Measurements from ENCODE around the gene MBD6.
"Not testable (repeated sequence)": the region's sequence is repeated elsewhere in the genome, so short reads cannot be mapped to it uniquely, and the experiment has no call there.

The MBD6 gene

DNA sequence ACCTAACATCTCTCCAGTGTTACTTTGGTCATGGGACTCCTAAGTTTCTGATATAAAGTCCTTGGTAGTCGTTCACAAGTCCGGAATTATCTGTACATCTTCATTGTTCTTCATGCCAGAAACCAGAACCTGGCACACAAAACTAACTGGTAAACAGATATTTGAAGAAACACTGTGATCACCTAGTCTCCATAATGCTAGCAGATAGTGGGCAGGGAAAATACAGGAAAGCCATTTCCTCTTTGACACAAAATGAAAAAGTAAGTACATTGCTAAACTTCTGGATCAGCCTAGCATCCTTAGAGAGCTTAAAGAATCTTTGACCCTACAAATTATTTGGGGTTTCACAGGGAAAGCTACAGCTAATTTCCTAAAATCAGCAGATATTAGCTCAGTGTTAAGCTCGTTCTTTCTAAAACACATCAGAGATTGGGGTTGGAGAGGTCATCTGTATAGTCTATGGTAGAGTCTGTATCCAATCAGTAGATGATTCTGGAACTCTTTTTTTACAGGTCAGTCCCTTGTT, 7.2 kb upstream of the MBD6 start:
- no peak for DNase-seq (ENCODE audit: low read depth)

DNA sequence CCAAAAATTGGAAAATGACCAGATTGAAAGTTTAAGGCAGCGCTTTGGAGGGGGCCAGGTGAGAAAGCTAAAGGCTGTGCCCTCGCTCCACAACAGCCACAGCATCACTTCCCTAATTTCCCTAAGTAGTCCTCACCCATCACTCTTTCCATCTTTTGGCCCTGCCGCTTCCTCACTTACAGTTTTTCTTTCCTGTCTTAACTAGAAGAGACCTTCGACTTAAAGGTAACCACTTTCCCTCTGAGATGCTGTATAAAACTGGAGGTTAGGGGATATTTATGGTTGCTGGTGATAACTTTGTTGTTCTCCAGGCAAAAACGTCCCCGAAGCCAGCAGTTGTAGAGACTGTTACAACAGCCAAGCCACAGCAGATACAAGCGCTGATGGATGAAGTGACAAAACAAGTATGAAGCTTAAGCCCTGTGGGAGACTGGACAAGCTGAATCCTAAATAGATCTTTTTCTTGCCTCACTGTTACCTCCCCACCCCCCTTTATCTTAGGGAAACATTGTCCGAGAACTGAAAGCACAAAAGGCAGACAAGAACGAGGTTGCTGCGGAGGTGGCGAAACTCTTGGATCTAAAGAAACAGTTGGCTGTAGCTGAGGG, 6.6 kb upstream of the MBD6 start:
- no peak for DNase-seq (ENCODE audit: low read depth)

DNA sequence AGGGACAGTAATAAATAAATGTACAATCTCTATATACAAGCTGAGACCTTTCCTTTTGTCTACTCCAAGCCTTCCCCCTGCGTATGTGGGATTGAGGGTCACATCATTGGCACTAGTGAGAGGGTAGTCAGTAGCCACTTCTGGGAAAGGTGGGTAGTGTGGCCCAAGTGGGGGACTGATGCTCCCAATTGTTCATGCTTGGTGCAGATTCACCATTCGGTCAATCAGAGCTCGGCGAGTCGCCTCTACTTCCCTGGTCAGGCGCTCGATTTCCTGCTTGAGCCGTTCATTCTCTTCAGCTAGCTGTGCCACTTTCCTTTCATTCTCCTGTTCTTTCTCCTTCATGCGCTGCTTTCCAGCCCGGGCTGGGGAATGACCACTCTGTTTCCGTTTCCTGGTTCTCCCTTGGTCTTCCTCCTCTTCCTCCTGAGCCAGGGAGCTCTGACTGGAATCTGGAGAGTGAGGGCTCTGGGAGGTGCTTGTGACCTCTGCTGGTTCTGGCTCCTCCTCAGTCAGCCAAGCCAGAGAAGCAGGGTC, 5.9 kb upstream of the MBD6 start:
- no peak for DNase-seq (ENCODE audit: low read depth)

DNA sequence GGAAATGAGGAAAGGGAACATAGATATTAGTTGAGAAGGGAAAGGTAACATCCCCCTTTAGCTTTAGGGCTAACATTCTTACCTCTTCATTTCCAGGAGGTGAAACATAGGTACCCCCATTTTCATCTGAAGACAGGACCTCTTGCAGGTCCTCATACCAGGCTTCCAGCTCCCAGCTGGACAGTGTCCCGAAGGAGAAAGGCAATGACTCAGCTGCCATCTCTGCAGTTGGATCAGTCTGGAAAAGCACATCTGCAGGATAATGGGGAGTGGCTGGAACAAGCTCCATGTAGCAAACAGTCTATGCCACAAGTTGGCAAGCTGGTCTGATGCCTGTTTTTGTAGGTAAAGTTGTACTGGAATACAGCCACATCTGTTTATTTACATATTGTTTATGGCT, 5.4 kb upstream of the MBD6 start:
- no peak for DNase-seq (ENCODE audit: low read depth)

DNA sequence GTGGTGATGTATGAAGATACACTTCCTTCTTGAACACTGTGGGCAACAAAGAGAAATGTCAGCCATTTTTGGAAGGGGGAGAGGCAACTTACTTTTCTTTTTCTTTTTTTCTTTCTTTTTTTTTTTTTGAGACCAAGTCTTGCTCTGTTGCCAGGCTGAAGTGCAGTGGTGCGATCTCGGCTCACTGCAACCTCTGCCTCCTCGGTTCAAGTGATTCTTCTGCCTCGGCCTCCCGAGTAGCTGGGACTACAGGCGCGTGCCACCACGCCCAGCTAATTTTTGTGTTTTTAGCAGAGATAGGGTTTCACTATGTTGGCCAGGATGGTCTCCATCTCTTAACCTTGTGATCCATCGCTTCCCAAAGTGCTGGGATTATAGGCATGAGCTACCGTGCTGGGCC, 4.9 kb upstream of the MBD6 start:
- not testable (repeated sequence) for DNase-seq (ENCODE audit: low read depth)

DNA sequence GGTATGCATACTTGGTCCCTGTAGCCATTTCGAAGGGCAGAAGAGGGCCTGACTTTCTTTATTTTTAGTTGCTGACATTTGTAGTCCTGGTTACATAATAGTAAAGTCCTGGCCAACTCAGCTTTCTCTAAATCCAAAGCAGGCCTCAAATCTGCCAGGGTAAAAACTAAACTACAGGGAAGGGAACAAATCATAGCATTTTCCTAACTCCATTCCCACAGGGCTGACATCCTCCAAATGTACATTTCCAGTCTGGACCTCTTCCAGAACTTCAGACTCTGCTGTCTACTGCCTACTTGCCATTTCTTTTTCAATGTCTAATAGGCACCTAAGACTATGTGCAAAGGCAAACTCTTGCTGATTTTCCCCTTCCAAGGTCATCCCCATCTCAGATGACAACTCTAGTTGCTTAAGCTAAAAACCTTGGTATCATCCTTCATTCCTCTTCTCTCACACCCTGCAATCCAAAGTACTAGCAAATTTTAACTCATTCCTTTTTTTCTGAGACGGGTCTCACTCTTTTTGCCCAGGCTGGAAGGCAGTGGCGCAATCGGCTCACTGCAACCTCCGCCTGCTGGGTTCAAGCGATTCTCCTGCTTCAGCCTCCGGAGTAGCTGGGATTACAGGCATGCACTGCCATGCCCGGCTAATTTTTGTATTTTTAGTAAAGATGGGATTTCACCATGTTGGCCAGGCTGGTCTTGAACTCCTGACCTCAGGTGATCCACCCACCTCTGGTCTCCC, 4.3 kb upstream of the MBD6 start:
- no peak for DNase-seq (ENCODE audit: low read depth)

DNA sequence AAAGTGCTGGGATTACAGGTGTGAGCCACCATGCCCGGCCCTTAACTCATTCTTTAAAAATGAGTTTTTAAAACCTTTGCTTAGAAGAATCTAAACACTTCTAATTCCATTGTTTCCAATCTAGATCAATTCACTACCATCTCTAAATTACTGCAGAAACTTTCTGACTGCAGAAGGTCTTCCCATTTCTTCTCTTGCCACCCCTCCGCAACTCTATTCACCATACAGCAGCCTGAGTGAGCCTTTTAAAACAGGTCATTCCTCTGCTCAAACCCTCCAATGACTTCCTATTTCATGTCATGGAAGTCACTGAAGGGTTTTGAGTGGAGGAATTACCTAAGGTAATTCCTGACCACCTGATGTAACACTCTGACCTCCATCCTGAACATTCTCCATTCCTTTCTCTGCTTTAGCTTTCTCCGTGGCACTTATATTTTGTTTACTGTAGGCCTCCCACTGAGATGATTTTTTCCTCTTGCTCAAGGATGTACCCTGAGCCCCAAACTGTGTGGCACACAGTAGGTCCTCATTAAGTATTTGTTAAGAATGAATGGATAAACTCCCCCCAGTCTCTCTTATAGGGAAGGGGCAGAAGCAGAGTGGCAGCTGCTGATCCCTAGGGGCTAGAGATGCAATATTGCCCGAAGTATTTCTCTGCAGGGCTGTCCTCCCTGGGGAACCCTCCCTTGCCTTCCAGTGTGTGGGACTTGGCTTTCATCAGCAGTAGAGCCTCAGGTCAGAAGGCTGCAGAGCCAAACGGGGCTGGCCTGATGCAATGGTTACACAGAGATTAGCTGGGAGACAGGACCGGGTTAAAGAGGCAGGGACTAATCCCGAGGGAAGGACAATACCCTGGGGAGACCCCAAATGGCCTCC, 3.5 kb upstream of the MBD6 start:
- no peak for DNase-seq (ENCODE audit: low read depth)

DNA sequence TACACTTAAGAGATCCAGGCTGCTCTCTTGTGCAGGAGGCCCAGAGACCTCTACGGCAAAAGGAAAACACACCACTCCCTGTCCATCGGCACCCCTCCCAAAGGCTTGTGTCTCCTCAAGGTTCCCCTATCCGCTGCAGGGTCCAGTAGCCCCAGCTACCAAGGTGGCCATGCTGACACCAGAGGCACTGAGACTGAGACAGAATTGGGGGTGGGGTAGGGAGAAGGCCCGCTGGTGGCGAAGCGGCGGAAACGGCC, 2.9 kb upstream of the MBD6 start:
- no peak for DNase-seq (ENCODE audit: low read depth)

DNA sequence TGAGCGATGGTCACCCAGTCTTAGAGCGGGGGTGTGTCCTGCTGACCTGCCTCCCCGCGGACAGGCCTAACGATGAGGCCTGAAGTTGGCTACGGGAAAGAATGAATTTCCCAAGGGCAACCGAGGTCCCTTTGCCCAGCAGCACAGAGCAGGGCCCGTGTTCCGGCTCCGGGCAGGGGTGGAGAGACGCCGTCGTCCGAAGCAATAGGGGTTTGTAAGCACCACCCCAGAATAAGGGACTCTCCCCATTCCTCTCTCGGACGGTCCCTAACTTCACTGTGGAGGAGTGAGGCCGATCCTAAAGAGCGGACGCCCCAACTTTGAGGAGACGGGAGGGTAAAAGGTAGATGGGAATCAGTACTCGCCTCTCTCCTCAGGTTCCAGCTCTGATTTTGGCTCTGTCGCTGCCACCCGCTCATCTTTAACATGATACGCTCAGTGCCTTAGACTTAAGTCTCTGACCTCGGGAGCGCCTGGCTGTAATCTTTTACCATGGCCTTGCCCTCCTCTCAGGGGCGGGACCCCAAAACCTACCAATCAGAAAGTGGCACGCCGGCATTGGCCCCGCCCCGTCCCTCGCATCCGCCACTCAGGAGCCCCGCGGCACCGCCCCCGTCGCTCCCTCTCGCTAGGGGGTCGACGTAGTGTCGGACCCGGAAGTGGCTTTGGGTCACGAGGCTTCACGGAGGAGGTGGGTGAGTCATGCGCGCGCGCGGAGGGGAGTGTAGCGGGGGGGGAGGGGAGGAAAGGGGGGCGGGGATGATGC, 2.4 kb upstream of the MBD6 start, which contains the start of gene DDIT3:
TSS of gene DDIT3 (minus strand) at position 462 of the 766 bp plus-strand sequence. CDS start 3,108 bp downstream, outside the sequence.
- DNase-seq (ENCODE audit: low read depth), result peak; percentile 99

DNA sequence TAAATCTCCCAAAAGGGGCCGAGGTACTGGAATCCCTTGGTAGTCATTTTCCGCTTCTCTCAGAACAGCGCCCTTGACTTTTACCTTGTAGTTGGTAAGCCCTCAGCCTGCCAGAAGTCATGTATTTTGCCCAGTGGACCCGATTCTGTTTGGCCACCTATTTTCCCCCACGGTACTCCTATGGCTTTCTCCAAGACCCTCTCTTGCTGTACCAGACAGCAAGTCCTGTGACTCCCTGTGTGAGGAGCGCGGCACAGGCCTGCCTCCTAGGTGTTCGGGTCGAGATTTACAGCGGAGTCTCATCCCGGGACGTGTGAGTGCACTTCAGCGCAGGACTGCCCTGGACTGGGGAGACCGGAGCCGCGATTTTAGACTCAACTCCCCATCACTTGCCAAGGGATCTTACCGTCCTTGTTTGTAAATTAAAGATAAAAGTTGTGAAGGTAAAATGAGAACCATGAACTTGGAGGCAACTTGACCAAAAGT, 1.1 kb upstream of the MBD6 start:
- DNase-seq (ENCODE audit: low read depth), result no peak

DNA sequence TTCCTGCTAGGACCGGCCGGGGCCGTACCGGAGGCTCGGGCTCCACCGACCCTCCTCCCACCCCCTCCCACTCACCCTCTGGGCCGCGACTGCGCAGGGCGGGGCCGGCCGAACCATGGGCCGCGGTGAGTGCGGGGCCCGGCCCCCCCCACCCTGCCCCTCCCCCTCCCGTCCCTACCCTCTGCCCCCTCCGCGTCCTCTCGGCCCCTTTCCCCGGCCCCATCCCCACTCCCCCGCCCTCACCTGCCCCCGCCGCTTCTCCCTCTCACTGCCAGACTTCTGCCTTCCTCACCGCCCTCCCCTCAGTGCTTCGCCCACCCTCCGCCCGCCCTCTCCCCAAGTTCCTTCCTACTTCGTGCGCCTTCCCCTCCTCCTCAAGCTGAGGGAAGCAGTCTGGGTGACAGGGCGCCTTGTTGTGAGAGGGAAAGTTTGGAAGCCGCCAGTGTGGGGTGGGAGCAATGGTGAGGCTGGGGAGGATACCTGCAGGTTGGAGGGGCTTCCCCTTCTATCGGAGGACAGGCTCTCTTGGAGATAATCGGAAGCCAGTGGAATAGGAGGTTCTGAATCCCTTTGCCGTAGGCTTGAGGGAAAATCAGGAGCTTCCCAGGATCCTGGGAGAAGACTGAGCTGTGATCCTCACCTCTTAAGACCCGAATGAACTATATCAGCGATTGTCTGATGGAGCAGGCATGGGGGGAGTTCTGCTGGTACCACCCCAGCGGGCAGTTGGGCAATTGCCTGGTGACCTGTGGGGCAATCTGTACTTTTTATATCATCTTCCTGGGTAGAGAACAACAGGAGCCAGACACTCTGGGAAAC, 472 bp downstream of the MBD6 start:
- DNase-seq (ENCODE audit: low read depth), result no peak

DNA sequence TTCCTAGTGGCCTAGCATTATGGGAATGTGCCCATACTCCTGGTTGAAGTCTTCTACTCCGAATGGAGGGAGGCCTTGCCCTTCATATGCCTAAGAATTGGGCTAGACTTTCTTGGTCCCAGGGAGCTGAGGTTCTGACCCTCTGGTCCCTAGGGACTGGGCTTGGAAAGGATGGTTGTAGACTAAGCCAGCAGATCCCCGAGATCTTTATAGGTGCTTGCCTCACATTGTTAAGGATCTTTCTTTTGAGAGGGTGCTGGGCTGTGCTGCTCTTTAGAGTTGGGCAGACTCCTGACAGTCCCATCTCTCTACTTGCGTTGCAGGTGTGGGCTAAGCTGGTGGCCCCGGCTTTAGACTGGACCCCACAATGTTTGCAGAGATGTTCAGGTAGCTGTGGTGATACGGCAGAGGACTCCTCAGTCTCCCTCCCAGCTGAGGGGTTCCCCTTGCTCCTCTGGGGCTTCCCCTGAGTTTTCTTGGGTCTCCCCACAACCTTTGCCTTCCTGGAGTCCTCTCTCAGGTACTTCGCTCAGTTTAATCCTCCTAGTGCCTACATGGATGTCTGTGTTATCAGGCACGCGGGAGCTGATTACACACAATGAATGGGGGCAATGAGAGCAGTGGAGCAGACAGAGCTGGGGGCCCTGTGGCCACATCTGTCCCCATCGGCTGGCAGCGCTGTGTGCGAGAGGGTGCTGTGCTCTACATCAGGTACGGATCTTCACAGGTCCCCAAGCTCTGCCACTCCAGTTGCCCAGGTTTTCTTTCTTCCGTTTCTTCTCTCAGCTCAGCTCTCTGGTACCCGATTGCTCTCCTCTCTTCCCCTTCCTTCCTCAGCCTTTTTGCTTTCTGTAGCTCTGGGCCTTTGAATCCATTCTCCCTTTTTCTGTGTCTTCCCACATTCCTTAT, 1.3 kb downstream of the MBD6 start:
- no peak for DNase-seq (ENCODE audit: low read depth)

DNA sequence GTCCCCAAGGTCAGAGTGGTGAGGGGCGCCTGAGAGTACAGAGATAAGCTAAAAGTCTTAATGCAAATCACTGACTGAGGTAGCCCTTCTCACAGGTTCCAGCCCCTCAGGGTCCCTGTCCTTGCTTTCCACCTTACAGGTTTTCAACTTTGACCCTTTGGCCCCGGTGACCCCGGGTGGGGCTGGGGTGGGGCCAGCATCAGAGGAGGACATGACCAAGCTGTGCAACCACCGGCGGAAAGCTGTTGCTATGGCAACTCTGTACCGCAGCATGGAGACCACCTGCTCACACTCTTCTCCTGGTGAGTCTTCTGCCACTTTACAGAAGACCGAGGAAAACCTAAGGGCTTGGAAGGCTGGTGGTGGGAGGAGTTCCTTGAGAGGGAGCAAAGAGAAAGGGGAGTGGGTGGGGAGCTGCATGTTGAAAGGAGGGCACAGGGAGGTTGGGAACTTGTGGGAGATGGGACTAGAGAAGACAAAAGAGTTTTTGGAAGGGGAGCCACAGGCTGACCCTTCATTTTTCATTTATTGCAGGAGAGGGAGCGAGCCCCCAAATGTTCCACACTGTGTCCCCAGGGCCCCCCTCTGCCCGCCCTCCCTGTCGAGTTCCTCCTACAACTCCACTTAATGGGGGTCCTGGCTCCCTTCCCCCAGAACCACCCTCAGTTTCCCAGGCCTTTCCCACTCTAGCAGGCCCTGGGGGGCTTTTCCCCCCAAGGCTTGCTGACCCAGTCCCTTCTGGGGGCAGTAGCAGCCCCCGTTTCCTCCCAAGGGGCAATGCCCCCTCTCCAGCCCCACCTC, 2.4 kb downstream of the MBD6 start:
- no peak for DNase-seq (ENCODE audit: low read depth)

DNA sequence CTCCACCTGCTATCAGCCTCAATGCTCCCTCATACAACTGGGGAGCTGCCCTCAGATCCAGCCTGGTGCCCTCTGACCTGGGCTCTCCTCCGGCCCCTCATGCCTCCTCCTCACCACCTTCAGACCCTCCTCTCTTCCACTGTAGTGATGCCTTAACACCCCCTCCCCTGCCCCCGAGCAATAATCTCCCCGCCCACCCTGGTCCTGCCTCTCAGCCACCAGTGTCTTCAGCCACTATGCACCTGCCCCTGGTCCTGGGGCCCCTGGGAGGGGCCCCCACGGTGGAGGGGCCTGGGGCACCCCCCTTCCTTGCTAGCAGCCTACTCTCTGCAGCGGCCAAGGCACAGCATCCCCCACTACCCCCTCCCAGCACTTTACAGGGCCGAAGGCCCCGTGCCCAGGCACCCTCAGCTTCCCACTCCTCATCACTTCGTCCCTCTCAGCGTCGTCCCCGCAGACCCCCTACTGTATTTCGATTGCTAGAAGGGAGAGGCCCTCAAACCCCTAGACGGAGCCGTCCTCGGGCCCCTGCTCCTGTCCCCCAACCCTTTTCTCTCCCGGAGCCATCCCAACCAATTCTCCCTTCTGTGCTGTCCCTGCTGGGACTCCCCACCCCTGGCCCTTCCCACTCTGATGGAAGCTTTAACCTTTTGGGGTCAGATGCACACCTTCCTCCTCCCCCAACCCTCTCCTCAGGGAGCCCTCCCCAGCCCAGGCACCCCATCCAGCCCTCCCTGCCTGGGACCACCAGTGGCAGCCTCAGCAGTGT, 3.2 kb downstream of the MBD6 start:
- DNase-seq (ENCODE audit: low read depth), result no peak

DNA sequence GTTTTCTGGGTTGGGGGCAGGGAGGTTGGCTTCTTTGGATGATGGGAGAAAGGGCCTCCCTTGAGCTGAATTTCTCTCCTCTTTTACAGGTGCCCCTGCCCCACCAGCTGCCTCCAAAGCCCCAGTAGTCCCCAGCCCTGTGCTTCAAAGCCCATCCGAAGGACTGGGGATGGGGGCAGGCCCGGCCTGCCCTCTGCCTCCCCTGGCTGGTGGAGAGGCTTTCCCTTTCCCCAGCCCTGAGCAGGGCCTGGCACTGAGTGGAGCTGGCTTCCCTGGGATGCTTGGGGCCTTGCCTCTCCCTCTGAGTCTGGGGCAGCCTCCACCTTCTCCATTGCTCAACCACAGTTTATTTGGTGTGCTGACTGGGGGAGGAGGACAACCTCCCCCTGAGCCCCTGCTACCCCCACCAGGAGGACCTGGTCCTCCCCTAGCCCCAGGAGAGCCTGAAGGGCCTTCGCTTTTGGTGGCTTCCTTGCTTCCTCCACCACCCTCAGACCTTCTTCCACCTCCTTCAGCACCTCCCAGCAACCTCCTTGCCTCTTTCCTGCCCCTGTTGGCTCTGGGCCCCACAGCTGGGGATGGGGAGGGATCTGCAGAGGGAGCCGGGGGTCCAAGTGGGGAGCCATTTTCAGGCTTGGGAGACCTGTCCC, 4.0 kb downstream of the MBD6 start:
- DNase-seq (ENCODE audit: low read depth), result no peak

DNA sequence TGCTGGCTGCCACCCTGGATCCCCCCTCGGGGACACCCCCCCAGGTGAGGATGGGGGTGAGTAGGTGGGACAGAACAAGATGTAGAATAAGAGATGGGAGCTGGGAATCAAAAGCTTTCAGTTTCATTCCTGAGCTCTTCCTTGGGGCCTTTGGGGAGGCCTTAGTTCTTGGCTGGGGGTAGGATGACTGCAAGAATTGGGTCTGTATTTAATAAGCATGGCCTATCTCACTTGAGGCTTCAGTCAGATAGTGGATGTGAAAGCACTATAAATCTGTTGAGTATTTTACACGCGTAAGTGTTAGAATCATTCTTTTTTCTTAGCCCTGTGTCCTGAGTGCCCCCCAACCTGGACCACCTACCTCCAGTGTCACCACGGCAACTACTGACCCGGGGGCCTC, 4.6 kb downstream of the MBD6 start:
- no peak for DNase-seq (ENCODE audit: low read depth)

DNA sequence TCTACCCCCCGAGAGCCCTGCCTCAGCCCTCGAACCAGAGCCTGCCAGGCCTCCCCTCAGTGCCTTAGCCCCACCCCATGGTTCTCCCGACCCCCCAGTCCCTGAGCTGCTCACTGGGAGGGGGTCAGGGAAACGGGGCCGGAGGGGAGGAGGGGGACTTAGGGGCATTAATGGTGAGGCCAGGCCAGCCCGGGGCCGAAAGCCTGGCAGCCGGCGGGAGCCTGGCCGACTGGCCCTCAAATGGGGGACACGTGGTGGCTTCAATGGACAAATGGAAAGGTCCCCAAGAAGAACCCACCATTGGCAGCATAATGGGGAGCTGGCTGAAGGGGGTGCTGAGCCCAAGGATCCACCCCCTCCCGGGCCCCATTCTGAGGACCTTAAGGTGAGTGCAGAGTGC, 5.6 kb downstream of the MBD6 start:
- DNase-seq (ENCODE audit: low read depth), result no peak
